Liver (tissue), 9 donors: ENCODE measurements around the gene UNC13D. TPM values are rescaled to one million over a fixed set of nuclear protein-coding genes. Genes with fewer than 3 reads are reported as not detected.

Source experiments
- DNase-seq: peaks from one replicate; pipeline ENCODE4 v3.0.0-alpha.2; 2017; ENCODE audit warnings: low spot score
- H3K27ac ChIP-seq, 2 donors: one replicate each; pipeline ENCODE4 v1.7.0; 2013; ENCODE audit warnings: inconsistent platforms in 2 of 2, low read length in 2 of 2, control low read depth in 1 of 2, low read depth in 1 of 2, mild to moderate bottlenecking in 1 of 2
- H3K27me3 ChIP-seq, 4 donors: one replicate each; pipeline versions ENCODE4 v1.6.1 to v1.7.0; 2013; ENCODE audit warnings: low read length in 3 of 4, inconsistent platforms in 1 of 4, mild to moderate bottlenecking in 1 of 4, moderate library complexity in 1 of 4; ENCODE audit not compliant: control insufficient read depth in 4 of 4, insufficient read depth in 4 of 4
- H3K36me3 ChIP-seq, 4 donors: one replicate each; pipeline versions ENCODE4 v1.6.1 to v1.7.0; 2013; ENCODE audit warnings: low read length in 3 of 4, mild to moderate bottlenecking in 3 of 4, low read depth in 1 of 4, moderate library complexity in 1 of 4; ENCODE audit not compliant: control insufficient read depth in 4 of 4, insufficient read depth in 3 of 4
- H3K4me1 ChIP-seq, 4 donors: one replicate each; pipeline versions ENCODE4 v1.6.1 to v1.7.0; 2013; ENCODE audit warnings: low read length in 3 of 4, mild to moderate bottlenecking in 3 of 4, moderate library complexity in 1 of 4; ENCODE audit not compliant: control insufficient read depth in 4 of 4, insufficient read depth in 4 of 4
- H3K4me3 ChIP-seq, 3 donors: one replicate each; pipeline versions ENCODE4 v1.6.1 to v1.7.0; 2013; ENCODE audit warnings: low read length in 3 of 3, control low read depth in 1 of 3, low read depth in 1 of 3, mild to moderate bottlenecking in 1 of 3
- H3K9ac ChIP-seq, 2 donors: one replicate each; pipeline ENCODE4 v1.7.0; 2013; ENCODE audit warnings: low read length in 2 of 2, mild to moderate bottlenecking in 2 of 2, moderate library complexity in 2 of 2, control low read depth in 1 of 2, low read depth in 1 of 2
- H3K9me3 ChIP-seq, 4 donors: one replicate each; pipeline versions ENCODE4 v1.6.1 to v1.7.0; 2013; ENCODE audit warnings: low read length in 3 of 4; ENCODE audit not compliant: control insufficient read depth in 4 of 4
- ATF3 ChIP-seq: IDR thresholded peaks from 2 replicates; pipeline ENCODE4 v1.6.1; 2016; ENCODE audit warnings: antibody characterized with exemption
- EGR1 ChIP-seq, 2 donors: IDR thresholded peaks; 2 replicates each; pipeline ENCODE4 v1.6.1; 2016 to 2018; ENCODE audit warnings: antibody characterized with exemption in 2 of 2, low read depth in 2 of 2
- FOXA1 ChIP-seq: IDR thresholded peaks from 2 replicates; pipeline ENCODE4 v1.6.1; 2016; ENCODE audit warnings: antibody characterized with exemption
- GABPA ChIP-seq, 2 donors: IDR thresholded peaks in 1 of 2; conservative IDR thresholded peaks in 1 of 2; 2 replicates each; pipeline ENCODE4 v1.6.1; 2016; ENCODE audit warnings: antibody characterized with exemption in 2 of 2, mild to moderate bottlenecking in 1 of 2, moderate library complexity in 1 of 2
- HNF4A ChIP-seq, 2 donors: conservative IDR thresholded peaks; 2 replicates each; pipeline ENCODE4 v1.6.1; 2016; ENCODE audit warnings: antibody characterized with exemption in 2 of 2, mild to moderate bottlenecking in 2 of 2
- JUND ChIP-seq, 2 donors: IDR thresholded peaks; 2 replicates each; pipeline ENCODE4 v1.6.1; 2016; ENCODE audit warnings: antibody characterized with exemption in 2 of 2
- RAD21 ChIP-seq, 2 donors: IDR thresholded peaks; 2 replicates each; pipeline ENCODE4 v1.6.1; 2016; ENCODE audit warnings: antibody characterized with exemption in 2 of 2, mild to moderate bottlenecking in 2 of 2
- SP1 ChIP-seq: IDR thresholded peaks from 2 replicates; pipeline ENCODE4 v1.6.1; 2018; ENCODE audit warnings: antibody characterized with exemption, mild to moderate bottlenecking
- TAF1 ChIP-seq: conservative IDR thresholded peaks from 2 replicates; pipeline ENCODE4 v1.6.1; 2016; ENCODE audit warnings: antibody characterized with exemption, mild to moderate bottlenecking
- YY1 ChIP-seq: IDR thresholded peaks from 2 replicates; pipeline ENCODE4 v1.6.1; 2016; ENCODE audit warnings: antibody characterized with exemption, mild to moderate bottlenecking
- WGBS: extraction: QIAGEN DNeasy Blood & Tissue Kit; methylation state at CpG from one replicate; pipeline ENCODE4 v1.1.7; 2013; 5-methylcytosine and 5-hydroxymethylcytosine counted together
- polyA plus RNA-seq, 2 donors: library from polyadenylated mRNA; stranded (reverse) in 1 of 2; unstranded in 1 of 2; fragments of 200-250 nt in 1 of 2; fragments of >200 nt in 1 of 2; fragmentation: Nextera tagmentation in 1 of 2; extraction: Ambion mirVana in 1 of 2; gene quantifications; one replicate each; pipeline versions ENCODE4 v1.2.1 to v1.2.3, GENCODE V29; 2013 to 2015
- total RNA-seq, 2 donors: library from RNA; depleted of rRNA; stranded (reverse); fragments of >200 nt; gene quantifications; one replicate each; pipeline ENCODE4 v1.2.3, GENCODE V29; 2014
- TF ChIP-seq, protein P1 (sequence below): IDR thresholded peaks from 2 replicates; pipeline ENCODE4 v1.6.1; 2016; ENCODE audit warnings: antibody characterized with exemption
- TF ChIP-seq, protein P2 (sequence below): IDR thresholded peaks from 2 replicates; pipeline ENCODE4 v1.6.1; 2016; ENCODE audit warnings: antibody characterized with exemption
- TF ChIP-seq, protein P3 (sequence below): fragments of 150-350 bp; IDR thresholded peaks from 2 replicates; pipeline ENCODE4 v1.5.1; 2017; ENCODE audit warnings: improper control_type of control experiment, low read depth, low read length; ENCODE audit not compliant: missing input control
- TF ChIP-seq, protein P4 (sequence below): IDR thresholded peaks from 2 replicates; pipeline ENCODE4 v1.6.1; 2016; ENCODE audit warnings: antibody characterized with exemption, mild to moderate bottlenecking
- donor health status: healthy.
- donor health status: healthy.
- donor health status: healthy.
- donor health status: healthy.
- donor health status: healthy.

The UNC13D gene
- total and polyA plus RNA-seq, 4 donors = 2.1 to 22.9 (median 7.6) TPM

- Histone ChIP-seq H3K9me3 (no peaks in the 10 kb centered on the region), H3K36me3 (peaks cover 4 to 24% (median 6%) of the 10 kb centered on the region in 4 donors), H3K4me3 (no peak overlapping the region), H3K27ac (peak overlapping the region in 1 of 2 donors; percentile 22), H3K27me3 (no peaks in the 10 kb centered on the region), H3K9ac (no peak overlapping the region), H3K4me1 (peaks cover 0 to 17% (median 9%) of the 10 kb centered on the region in 4 donors)
- 70% methylated on average over 11 of the region's 11 CpGs for WGBS
- DNase-seq = no peak
- TF ChIP-seq HNF4A (conservative IDR thresholded peaks at IDR 0.05) (no peak), YY1 (no peak), ATF3 (no peak), EGR1 (IDR thresholded peaks at IDR 0.05; ENCODE audit: low read depth in 2 of 2) (no peak), TAF1 (no peak), SP1 (no peak)
- TF ChIP-seq, protein P1, sequence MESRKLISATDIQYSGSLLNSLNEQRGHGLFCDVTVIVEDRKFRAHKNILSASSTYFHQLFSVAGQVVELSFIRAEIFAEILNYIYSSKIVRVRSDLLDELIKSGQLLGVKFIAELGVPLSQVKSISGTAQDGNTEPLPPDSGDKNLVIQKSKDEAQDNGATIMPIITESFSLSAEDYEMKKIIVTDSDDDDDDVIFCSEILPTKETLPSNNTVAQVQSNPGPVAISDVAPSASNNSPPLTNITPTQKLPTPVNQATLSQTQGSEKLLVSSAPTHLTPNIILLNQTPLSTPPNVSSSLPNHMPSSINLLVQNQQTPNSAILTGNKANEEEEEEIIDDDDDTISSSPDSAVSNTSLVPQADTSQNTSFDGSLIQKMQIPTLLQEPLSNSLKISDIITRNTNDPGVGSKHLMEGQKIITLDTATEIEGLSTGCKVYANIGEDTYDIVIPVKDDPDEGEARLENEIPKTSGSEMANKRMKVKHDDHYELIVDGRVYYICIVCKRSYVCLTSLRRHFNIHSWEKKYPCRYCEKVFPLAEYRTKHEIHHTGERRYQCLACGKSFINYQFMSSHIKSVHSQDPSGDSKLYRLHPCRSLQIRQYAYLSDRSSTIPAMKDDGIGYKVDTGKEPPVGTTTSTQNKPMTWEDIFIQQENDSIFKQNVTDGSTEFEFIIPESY = no peak
- TF ChIP-seq, protein P2, sequence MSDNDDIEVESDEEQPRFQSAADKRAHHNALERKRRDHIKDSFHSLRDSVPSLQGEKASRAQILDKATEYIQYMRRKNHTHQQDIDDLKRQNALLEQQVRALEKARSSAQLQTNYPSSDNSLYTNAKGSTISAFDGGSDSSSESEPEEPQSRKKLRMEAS = no peak
- TF ChIP-seq, protein P3, sequence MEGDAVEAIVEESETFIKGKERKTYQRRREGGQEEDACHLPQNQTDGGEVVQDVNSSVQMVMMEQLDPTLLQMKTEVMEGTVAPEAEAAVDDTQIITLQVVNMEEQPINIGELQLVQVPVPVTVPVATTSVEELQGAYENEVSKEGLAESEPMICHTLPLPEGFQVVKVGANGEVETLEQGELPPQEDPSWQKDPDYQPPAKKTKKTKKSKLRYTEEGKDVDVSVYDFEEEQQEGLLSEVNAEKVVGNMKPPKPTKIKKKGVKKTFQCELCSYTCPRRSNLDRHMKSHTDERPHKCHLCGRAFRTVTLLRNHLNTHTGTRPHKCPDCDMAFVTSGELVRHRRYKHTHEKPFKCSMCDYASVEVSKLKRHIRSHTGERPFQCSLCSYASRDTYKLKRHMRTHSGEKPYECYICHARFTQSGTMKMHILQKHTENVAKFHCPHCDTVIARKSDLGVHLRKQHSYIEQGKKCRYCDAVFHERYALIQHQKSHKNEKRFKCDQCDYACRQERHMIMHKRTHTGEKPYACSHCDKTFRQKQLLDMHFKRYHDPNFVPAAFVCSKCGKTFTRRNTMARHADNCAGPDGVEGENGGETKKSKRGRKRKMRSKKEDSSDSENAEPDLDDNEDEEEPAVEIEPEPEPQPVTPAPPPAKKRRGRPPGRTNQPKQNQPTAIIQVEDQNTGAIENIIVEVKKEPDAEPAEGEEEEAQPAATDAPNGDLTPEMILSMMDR = no peak
Measured at GRCh38 chr17:75828076-75828400, 16.2 kb downstream of the UNC13D start.

- peak; percentile 69 for DNase-seq
- H3K36me3 ChIP-seq = peaks cover 4 to 22% (median 6%) of the 10 kb centered on the region in 4 donors
- H3K9me3 ChIP-seq = no peaks in the 10 kb centered on the region
- peaks cover 0 to 22% (median 12%) of the 10 kb centered on the region in 4 donors for H3K4me1 ChIP-seq
- no peak overlapping the region for H3K4me3 ChIP-seq
- H3K27ac ChIP-seq = peak overlapping the region in 1 of 2 donors; percentile 22
- no peak overlapping the region for H3K9ac ChIP-seq
- WGBS = 38% methylated on average over 21 of the region's 21 CpGs
- no peak for TF ChIP-seq JUND (IDR thresholded peaks at IDR 0.05)
- no peak for TF ChIP-seq HNF4A (conservative IDR thresholded peaks at IDR 0.05)
- TF ChIP-seq RAD21 (IDR thresholded peaks at IDR 0.05) = peak; percentile 55 to 78
- TF ChIP-seq, protein P1 = no peak
- TF ChIP-seq, protein P3 = peak; percentile 57
- TF ChIP-seq EGR1 (IDR thresholded peaks at IDR 0.05; ENCODE audit: low read depth in 2 of 2) = no peak
- TF ChIP-seq YY1 = no peak
- no peak for TF ChIP-seq GABPA (IDR thresholded peaks at IDR 0.05 in 1 of 2, conservative IDR thresholded peaks at IDR 0.05 in 1 of 2)
- TF ChIP-seq, protein P4, sequence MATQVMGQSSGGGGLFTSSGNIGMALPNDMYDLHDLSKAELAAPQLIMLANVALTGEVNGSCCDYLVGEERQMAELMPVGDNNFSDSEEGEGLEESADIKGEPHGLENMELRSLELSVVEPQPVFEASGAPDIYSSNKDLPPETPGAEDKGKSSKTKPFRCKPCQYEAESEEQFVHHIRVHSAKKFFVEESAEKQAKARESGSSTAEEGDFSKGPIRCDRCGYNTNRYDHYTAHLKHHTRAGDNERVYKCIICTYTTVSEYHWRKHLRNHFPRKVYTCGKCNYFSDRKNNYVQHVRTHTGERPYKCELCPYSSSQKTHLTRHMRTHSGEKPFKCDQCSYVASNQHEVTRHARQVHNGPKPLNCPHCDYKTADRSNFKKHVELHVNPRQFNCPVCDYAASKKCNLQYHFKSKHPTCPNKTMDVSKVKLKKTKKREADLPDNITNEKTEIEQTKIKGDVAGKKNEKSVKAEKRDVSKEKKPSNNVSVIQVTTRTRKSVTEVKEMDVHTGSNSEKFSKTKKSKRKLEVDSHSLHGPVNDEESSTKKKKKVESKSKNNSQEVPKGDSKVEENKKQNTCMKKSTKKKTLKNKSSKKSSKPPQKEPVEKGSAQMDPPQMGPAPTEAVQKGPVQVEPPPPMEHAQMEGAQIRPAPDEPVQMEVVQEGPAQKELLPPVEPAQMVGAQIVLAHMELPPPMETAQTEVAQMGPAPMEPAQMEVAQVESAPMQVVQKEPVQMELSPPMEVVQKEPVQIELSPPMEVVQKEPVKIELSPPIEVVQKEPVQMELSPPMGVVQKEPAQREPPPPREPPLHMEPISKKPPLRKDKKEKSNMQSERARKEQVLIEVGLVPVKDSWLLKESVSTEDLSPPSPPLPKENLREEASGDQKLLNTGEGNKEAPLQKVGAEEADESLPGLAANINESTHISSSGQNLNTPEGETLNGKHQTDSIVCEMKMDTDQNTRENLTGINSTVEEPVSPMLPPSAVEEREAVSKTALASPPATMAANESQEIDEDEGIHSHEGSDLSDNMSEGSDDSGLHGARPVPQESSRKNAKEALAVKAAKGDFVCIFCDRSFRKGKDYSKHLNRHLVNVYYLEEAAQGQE = no peak
- no peak for TF ChIP-seq FOXA1
- H3K27me3 ChIP-seq = no peaks in the 10 kb centered on the region
Measured at GRCh38 chr17:75827308-75828075, 16.7 kb downstream of the UNC13D start.
